SK-N-SH treated with all-trans-retinoic acid at 6 μM for 48 hours (cell line): ENCODE data around the gene TNNI3.

ENCODE experiments used
- ATAC-seq: fragments of 200-7000 bp; cut with Tn5 transposase; 3 replicates; pipeline ENCODE4 v1.9.1; 2020; ENCODE audit warnings: mild to moderate bottlenecking, moderate library complexity
- ARNTL ChIP-seq: fragments of 450-650 bp; formaldehyde crosslinking; IDR thresholded peaks from 2 replicates; pipeline ENCODE4 v1.5.0; 2020; ENCODE audit warnings: low read depth, mild to moderate bottlenecking, moderate library complexity, borderline replicate concordance
- CSDC2 ChIP-seq: fragments of 250-450 bp; sonication (Bioruptor Pico); IDR thresholded peaks from 2 replicates; pipeline ENCODE4 v1.5.0; 2020; ENCODE audit warnings: mild to moderate bottlenecking, moderate library complexity
- ESRRG ChIP-seq: fragments of 250-450 bp; sonication (Bioruptor Pico); IDR thresholded peaks from 2 replicates; pipeline ENCODE4 v1.6.1; 2021; ENCODE audit warnings: mild to moderate bottlenecking
- GLIS3 ChIP-seq: fragments of 250-450 bp; sonication (Bioruptor Pico); IDR thresholded peaks from 2 replicates; pipeline ENCODE4 v1.5.0; 2020; ENCODE audit warnings: mild to moderate bottlenecking, moderate library complexity
- ISL1 ChIP-seq: fragments of 250-450 bp; sonication (Bioruptor Pico); IDR thresholded peaks from 2 replicates; pipeline ENCODE4 v2.1.2; 2022; ENCODE audit warnings: mild to moderate bottlenecking, moderate library complexity
- POU6F1 ChIP-seq: fragments of 250-450 bp; sonication (Bioruptor Pico); IDR thresholded peaks from 2 replicates; pipeline ENCODE4 v1.8.0; 2021; ENCODE audit warnings: low read depth, mild to moderate bottlenecking, moderate library complexity, borderline replicate concordance
- PPARA ChIP-seq: fragments of 250-450 bp; sonication (Bioruptor Pico); IDR thresholded peaks from 2 replicates; pipeline ENCODE4 v1.5.0; 2020; ENCODE audit warnings: mild to moderate bottlenecking, borderline replicate concordance
- RARB ChIP-seq: fragments of 250-450 bp; sonication (Bioruptor Pico); IDR thresholded peaks from 2 replicates; pipeline ENCODE4 v1.8.0; 2021; ENCODE audit warnings: mild to moderate bottlenecking, moderate library complexity
- SNAI2 ChIP-seq: fragments of 250-450 bp; sonication (Bioruptor Pico); IDR thresholded peaks from 2 replicates; pipeline ENCODE4 v1.5.0; 2020; ENCODE audit warnings: mild to moderate bottlenecking, moderate library complexity
- TCF4 ChIP-seq: fragments of 250-450 bp; sonication (Bioruptor Pico); IDR thresholded peaks from 2 replicates; pipeline ENCODE4 v1.8.0; 2021; ENCODE audit warnings: mild to moderate bottlenecking, moderate library complexity, borderline replicate concordance
- TOX ChIP-seq: fragments of 250-450 bp; sonication (Bioruptor Pico); IDR thresholded peaks from 2 replicates; pipeline ENCODE4 v1.8.0; 2021; ENCODE audit warnings: mild to moderate bottlenecking, moderate library complexity, borderline replicate concordance
- ZC3H10 ChIP-seq: fragments of 250-450 bp; sonication (Bioruptor Pico); IDR thresholded peaks from 2 replicates; pipeline ENCODE4 v1.5.1; 2021; ENCODE audit warnings: mild to moderate bottlenecking, moderate library complexity
- ZFP3 ChIP-seq: fragments of 250-450 bp; sonication (Bioruptor Pico); IDR thresholded peaks from 2 replicates; pipeline ENCODE4 v1.5.0; 2020; ENCODE audit warnings: mild to moderate bottlenecking, moderate library complexity
- ZFP30 ChIP-seq: fragments of 450-650 bp; formaldehyde crosslinking; IDR thresholded peaks from 2 replicates; pipeline ENCODE4 v1.5.0; 2022; ENCODE audit warnings: mild to moderate bottlenecking, moderate library complexity
- ZNF565 ChIP-seq: fragments of 450-650 bp; formaldehyde crosslinking; conservative IDR thresholded peaks from 2 replicates; pipeline ENCODE4 v1.5.0; 2020; ENCODE audit warnings: low read depth, mild to moderate bottlenecking, moderate library complexity
- ZNF70 ChIP-seq: fragments of 450-650 bp; formaldehyde crosslinking; IDR thresholded peaks from 2 replicates; pipeline ENCODE4 v1.5.0; 2020; ENCODE audit warnings: mild to moderate bottlenecking, moderate library complexity
- ZNF8 ChIP-seq: fragments of 450-650 bp; formaldehyde crosslinking; IDR thresholded peaks from 2 replicates; pipeline ENCODE4 v1.5.0; 2020; ENCODE audit warnings: mild to moderate bottlenecking, moderate library complexity
- TF ChIP-seq, protein P1 (sequence below): fragments of 250-450 bp; sonication (Bioruptor Pico); IDR thresholded peaks from 2 replicates; pipeline ENCODE4 v1.8.0; 2020; ENCODE audit warnings: mild to moderate bottlenecking, moderate library complexity, borderline replicate concordance
- TF ChIP-seq, protein P2 (sequence below): fragments of 250-450 bp; sonication (Bioruptor Pico); IDR thresholded peaks from 2 replicates; pipeline ENCODE4 v1.5.0; 2020; ENCODE audit warnings: mild to moderate bottlenecking, moderate library complexity
- TF ChIP-seq, protein P3 (sequence below): fragments of 250-450 bp; sonication (Bioruptor Pico); IDR thresholded peaks from 2 replicates; pipeline ENCODE4 v1.5.1; 2020; ENCODE audit warnings: low read depth, mild to moderate bottlenecking, moderate library complexity

Gene TNNI3

DNA sequence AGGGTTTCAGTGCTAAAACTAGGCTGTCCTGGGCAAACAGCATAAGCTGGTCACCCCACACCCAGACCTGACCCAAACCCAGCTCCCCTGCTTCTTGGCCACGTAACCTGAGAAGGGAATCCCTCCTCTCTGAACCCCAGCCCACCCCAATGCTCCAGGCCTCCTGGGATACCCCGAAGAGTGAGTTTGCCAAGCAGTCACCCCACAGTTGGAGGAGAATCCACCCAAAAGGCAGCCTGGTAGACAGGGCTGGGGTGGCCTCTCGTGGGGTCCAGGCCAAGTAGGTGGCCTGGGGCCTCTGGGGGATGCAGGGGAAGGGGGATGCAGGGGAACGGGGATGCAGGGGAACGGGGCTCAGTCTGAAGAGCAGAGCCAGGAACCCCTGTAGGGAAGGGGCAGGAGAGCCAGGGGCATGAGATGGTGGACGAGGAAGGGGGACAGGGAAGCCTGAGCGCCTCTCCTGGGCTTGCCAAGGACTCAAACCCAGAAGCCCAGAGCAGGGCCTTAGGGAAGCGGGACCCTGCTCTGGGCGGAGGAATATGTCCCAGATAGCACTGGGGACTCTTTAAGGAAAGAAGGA is 42.9 kb downstream of the TNNI3 start:
- no peak for TF ChIP-seq TOX (CRISPR knock-in tag)
- no peak for TF ChIP-seq ARNTL (CRISPR knock-in tag)
- no peak for TF ChIP-seq CSDC2 (CRISPR knock-in tag)
- no peak for TF ChIP-seq ZNF565 (CRISPR knock-in tag)
- no peak for TF ChIP-seq ZFP3 (CRISPR knock-in tag)
- TF ChIP-seq ZNF8, result no peak
- no peak for TF ChIP-seq TCF4 (CRISPR knock-in tag)
- TF ChIP-seq, protein P1, sequence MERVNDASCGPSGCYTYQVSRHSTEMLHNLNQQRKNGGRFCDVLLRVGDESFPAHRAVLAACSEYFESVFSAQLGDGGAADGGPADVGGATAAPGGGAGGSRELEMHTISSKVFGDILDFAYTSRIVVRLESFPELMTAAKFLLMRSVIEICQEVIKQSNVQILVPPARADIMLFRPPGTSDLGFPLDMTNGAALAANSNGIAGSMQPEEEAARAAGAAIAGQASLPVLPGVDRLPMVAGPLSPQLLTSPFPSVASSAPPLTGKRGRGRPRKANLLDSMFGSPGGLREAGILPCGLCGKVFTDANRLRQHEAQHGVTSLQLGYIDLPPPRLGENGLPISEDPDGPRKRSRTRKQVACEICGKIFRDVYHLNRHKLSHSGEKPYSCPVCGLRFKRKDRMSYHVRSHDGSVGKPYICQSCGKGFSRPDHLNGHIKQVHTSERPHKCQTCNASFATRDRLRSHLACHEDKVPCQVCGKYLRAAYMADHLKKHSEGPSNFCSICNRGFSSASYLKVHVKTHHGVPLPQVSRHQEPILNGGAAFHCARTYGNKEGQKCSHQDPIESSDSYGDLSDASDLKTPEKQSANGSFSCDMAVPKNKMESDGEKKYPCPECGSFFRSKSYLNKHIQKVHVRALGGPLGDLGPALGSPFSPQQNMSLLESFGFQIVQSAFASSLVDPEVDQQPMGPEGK, result no peak
- no peak for TF ChIP-seq PPARA (CRISPR knock-in tag)
- no peak for TF ChIP-seq POU6F1 (CRISPR knock-in tag)
- no peak for TF ChIP-seq ZFP30 (CRISPR knock-in tag)
- no peak for TF ChIP-seq GLIS3 (CRISPR knock-in tag)
- no peak for TF ChIP-seq ZNF70 (CRISPR knock-in tag)
- no peak for TF ChIP-seq SNAI2 (CRISPR knock-in tag)
- TF ChIP-seq RARB (CRISPR knock-in tag), result no peak
- no peak for TF ChIP-seq ESRRG (CRISPR knock-in tag)
- TF ChIP-seq, protein P2, sequence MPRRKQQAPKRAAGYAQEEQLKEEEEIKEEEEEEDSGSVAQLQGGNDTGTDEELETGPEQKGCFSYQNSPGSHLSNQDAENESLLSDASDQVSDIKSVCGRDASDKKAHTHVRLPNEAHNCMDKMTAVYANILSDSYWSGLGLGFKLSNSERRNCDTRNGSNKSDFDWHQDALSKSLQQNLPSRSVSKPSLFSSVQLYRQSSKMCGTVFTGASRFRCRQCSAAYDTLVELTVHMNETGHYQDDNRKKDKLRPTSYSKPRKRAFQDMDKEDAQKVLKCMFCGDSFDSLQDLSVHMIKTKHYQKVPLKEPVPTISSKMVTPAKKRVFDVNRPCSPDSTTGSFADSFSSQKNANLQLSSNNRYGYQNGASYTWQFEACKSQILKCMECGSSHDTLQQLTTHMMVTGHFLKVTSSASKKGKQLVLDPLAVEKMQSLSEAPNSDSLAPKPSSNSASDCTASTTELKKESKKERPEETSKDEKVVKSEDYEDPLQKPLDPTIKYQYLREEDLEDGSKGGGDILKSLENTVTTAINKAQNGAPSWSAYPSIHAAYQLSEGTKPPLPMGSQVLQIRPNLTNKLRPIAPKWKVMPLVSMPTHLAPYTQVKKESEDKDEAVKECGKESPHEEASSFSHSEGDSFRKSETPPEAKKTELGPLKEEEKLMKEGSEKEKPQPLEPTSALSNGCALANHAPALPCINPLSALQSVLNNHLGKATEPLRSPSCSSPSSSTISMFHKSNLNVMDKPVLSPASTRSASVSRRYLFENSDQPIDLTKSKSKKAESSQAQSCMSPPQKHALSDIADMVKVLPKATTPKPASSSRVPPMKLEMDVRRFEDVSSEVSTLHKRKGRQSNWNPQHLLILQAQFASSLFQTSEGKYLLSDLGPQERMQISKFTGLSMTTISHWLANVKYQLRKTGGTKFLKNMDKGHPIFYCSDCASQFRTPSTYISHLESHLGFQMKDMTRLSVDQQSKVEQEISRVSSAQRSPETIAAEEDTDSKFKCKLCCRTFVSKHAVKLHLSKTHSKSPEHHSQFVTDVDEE (CRISPR knock-in tag), result no peak
- ATAC-seq, result no peak

DNA sequence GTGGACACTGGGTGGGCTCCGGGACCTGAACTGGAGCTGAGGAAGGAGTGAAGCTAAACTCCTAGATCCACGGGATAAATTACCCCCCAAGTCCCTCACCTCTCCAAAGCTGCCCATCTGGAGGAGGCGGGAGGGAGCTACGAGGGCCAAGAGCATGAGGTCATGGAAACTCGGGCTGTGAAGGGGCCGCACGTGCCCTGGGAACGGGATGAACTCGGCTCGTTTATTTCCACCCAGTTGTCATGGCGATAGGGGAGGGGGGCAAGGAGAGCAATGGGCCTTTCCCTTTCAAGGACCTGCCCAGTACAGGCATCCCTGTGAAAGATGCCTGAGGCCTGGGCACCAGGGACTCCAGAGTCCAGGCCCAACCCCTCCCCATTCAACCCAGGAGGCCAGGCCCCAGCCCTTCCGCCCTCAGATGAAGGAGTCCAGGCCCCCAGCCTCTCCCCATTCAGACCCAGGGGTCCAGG is 43.9 kb downstream of the TNNI3 start:
- TF ChIP-seq ARNTL (CRISPR knock-in tag), result no peak
- TF ChIP-seq ZFP3 (CRISPR knock-in tag), result no peak
- TF ChIP-seq, protein P3, sequence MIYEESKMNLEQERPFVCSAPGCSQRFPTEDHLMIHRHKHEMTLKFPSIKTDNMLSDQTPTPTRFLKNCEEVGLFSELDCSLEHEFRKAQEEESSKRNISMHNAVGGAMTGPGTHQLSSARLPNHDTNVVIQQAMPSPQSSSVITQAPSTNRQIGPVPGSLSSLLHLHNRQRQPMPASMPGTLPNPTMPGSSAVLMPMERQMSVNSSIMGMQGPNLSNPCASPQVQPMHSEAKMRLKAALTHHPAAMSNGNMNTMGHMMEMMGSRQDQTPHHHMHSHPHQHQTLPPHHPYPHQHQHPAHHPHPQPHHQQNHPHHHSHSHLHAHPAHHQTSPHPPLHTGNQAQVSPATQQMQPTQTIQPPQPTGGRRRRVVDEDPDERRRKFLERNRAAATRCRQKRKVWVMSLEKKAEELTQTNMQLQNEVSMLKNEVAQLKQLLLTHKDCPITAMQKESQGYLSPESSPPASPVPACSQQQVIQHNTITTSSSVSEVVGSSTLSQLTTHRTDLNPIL (CRISPR knock-in tag), result 0 out of 2 replicates have a peak, but pooled peaks have one; percentile 32
- peak; percentile 11 for ATAC-seq

DNA sequence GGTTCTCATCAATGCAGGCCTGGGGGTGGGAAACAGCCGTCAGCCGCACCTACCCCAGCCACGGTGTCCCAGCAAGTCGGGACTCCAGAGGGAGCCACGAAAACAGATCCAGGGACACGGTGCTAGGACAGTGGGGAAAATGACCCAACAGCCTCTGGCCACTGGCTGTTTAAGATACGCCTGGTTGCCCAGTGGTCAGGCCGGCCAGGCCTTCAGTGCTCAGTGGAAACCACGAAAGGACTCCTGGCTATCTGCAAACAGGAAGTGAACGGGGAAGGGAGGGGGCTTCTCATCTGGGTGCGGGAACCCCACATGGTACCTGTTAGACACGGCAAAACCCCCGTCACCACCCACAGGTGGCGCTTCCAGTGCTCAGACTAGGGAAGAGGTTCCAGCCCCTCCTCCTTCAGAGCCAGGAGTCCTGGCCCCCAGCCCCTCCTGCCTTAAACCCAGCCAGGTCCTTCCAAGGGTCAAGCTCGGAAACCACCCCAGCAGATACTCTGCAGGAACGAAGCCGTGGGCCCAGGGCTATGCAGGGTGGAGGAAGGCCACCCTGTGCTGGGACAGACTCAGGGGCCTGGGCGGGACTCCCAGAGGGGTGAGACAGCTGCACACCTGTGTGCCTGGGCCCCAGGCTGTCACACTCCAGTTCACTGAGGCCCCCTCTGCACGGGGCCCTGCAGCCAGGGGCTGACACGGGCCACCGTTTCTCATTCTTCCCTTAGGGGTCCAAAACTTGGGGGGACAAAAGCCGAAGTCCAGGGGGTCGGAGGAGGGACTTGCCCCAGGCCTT is 44.6 kb downstream of the TNNI3 start:
- no peak for ATAC-seq
- no peak for TF ChIP-seq TCF4 (CRISPR knock-in tag)
- no peak for TF ChIP-seq ZFP30 (CRISPR knock-in tag)
- TF ChIP-seq PPARA (CRISPR knock-in tag), result no peak
- no peak for TF ChIP-seq ZC3H10 (CRISPR knock-in tag)
- TF ChIP-seq, protein P3 (CRISPR knock-in tag), result no peak
- no peak for TF ChIP-seq ZNF8
- TF ChIP-seq ISL1 (CRISPR knock-in tag), result no peak
- TF ChIP-seq SNAI2 (CRISPR knock-in tag), result no peak
- TF ChIP-seq GLIS3 (CRISPR knock-in tag), result no peak
